ENCODE results near the gene FXYD5. TPM values are rescaled to one million over a fixed set of nuclear protein-coding genes. Genes with fewer than 3 reads are reported as not detected.

Gene FXYD5
- total RNA-seq, 3 donors from 2014 or later: 52.4 to 56.7 (median 56.2) TPM

DNA sequence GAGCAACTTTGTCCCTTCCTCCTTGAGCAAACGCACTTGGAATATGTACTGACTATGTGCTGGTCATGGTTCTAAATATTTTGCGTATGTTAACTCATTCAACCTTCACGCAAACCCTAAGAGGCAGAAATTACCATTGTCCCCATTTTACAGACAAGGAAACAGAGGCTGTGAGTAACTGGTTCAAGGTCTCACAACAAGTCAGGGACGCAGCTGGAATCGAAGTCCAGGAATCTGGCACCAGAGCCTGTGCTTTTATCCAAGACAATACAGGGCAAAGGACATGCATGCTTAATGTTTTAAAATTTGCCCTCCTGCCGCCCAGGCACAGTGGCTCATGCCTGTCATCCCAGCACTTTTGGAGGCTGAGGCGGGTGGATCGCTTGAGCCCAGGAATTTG lies 5.1 kb downstream of the FXYD5 start:
- intact Hi-C loops (cut with DNase I; ENCODE audit: low total_unique reads): loop anchor here (10.0 kb wide), 1 partner anchor 105 kb away; the partner anchor contains the start of gene USF2
- no peaks in the 10 kb centered on the region for H3K27me3 ChIP-seq
- no peak overlapping the region for H3K27ac ChIP-seq
- no peaks in the 10 kb centered on the region for H3K36me3 ChIP-seq
- TF ChIP-seq CTCF (IDR thresholded peaks at IDR 0.05) (no peak), POLR2AphosphoS5 (IDR thresholded peaks at IDR 0.05) (no peak), POLR2A (IDR thresholded peaks at IDR 0.05) (no peak)
- DNase-seq (ENCODE audit: low spot score in 2 of 2): no peak
- H3K9me3 ChIP-seq: peaks cover 8 to 13% of the 10 kb centered on the region in 2 donors
- no peaks in the 10 kb centered on the region for H3K4me1 ChIP-seq
- no peak overlapping the region for H3K4me3 ChIP-seq

DNA sequence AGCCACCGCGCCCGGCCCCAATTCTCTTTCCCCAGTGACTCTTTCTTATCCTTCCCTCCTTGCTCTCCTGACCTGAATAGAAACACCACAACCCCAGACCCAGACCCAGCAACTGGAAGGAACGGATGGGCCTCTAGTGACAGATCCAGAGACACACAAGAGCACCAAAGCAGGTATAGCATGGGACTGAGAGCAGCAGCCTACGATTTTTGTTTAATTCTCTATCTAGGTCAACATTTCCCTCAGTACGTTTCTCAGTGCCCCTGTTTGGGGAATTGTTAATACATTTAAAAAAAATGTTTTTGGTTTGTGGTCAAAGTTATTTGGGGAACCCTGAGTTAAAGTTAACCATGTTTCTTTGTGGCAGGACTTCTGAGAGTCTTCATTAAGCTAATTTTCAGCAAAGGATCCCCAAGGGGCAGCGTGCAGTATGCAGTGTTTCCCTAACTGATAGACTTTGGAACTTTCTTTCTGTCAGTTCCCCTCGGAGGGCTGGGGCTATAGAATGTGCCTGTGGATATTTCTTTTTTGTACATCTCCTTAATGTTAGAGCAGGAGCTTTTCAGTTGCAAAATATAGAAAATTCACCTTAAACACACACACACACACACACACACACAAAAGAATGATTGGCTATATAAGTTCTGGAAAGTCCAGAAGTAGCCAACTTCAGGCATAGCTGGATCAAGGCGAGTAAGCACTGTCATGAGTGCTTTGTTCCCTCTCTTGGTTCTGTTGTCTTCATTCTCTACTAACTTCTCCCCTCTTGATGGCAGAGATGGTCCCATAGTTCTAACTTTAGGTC lies 6.3 kb downstream of the FXYD5 start:
- H3K4me3 ChIP-seq: no peak overlapping the region
- TF ChIP-seq POLR2A (IDR thresholded peaks at IDR 0.05): no peak
- TF ChIP-seq CTCF (IDR thresholded peaks at IDR 0.05): no peak
- no peak for TF ChIP-seq POLR2AphosphoS5 (IDR thresholded peaks at IDR 0.05)
- H3K36me3 ChIP-seq: no peaks in the 10 kb centered on the region
- no peaks in the 10 kb centered on the region for H3K27me3 ChIP-seq
- H3K4me1 ChIP-seq: no peaks in the 10 kb centered on the region
- no peak overlapping the region for H3K27ac ChIP-seq
- peaks cover 12 to 13% of the 10 kb centered on the region in 2 donors for H3K9me3 ChIP-seq
- intact Hi-C loops (cut with DNase I; ENCODE audit: low total_unique reads): no loop called here
- DNase-seq (ENCODE audit: low spot score in 2 of 2): no peak

DNA sequence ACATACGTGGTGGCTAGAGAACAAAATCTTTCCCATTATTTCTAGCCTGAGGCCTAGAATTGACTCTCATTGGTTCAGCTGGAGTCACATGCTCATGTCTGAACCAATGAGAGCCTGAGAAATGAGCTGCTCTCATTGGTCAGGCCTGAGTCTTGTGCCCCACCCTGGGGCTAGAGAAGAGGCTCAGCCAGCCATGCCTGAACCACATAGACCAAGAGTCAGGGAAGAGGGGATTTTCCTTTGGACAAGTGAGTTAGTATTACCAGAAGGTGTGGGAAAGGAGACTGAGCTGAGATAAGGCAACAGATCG lies 6.9 kb downstream of the FXYD5 start:
- no peak for DNase-seq (ENCODE audit: low spot score in 2 of 2)

DNA sequence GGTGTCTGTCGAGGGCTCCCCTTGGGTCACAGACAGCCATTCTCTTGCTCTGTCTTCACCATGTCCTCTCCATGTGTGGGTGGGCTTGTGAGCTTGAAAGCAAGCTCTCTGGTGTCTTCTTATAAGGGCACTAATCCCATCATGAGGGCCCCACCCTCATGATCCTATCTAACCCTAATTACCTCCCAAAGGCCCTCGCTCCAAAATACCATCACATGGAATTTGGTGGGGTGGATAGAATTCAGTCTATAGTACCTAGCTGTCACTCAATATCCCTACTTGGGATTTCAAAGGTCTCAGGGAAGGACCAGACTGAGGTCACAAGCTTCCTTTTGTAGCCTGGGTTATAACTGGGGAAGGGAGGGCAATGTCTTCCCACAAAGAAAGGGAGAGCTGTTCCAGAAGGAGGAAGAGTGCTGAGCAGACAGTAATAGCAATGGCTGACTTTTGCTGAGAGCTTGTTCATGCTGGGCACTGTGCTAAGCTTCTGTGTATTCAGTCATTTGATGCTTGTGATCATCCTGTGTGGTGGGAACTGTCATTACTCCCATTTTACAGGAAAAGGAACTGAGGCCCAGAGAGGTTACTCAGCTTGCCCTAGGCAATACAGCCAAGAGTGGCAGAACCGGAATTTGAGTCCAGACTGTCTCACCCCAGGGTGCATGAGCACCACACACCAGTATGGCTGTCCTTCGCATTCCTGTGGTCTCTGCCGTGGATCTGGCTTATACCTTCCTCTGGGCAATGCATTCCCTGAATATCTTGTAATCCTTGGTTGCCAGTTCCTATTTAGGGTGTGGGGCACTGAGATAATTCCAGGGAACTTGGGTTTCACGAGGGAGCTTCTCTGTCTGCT lies 8.2 kb downstream of the FXYD5 start:
- Histone ChIP-seq H3K4me1 (no peaks in the 10 kb centered on the region), H3K4me3 (no peak overlapping the region), H3K36me3 (no peaks in the 10 kb centered on the region), H3K27ac (peak overlapping the region; percentile 12 to 18), H3K27me3 (no peaks in the 10 kb centered on the region), H3K9me3 (peaks cover 20 to 24% of the 10 kb centered on the region in 2 donors)
- DNase-seq (ENCODE audit: low spot score in 2 of 2): peak in 1 of 2 donors; percentile 75
- intact Hi-C loops (cut with DNase I; ENCODE audit: low total_unique reads): no loop called here
- TF ChIP-seq POLR2AphosphoS5 (IDR thresholded peaks at IDR 0.05) (peak in 2 of 3 donors; percentile 12 to 65), POLR2A (IDR thresholded peaks at IDR 0.05) (no peak)

More for the DNA sequence above, 6.9 kb downstream of the FXYD5 start:
- Histone ChIP-seq H3K27me3 (no peaks in the 10 kb centered on the region), H3K9me3 (peaks cover 18 to 19% of the 10 kb centered on the region in 2 donors), H3K27ac (no peak overlapping the region), H3K4me3 (no peak overlapping the region), H3K36me3 (no peaks in the 10 kb centered on the region), H3K4me1 (no peaks in the 10 kb centered on the region)
- intact Hi-C loops (cut with DNase I; ENCODE audit: low total_unique reads): no loop called here
- TF ChIP-seq POLR2A (IDR thresholded peaks at IDR 0.05): no peak
- TF ChIP-seq POLR2AphosphoS5 (IDR thresholded peaks at IDR 0.05): no peak
- TF ChIP-seq CTCF (IDR thresholded peaks at IDR 0.05): no peak

GRCh38 chr19:35164418-35164817 lies 9.9 kb downstream of the FXYD5 start:
- Histone ChIP-seq H3K27me3 (no peaks in the 10 kb centered on the region), H3K36me3 (no peaks in the 10 kb centered on the region), H3K27ac (no peak overlapping the region), H3K4me3 (no peak overlapping the region), H3K9me3 (peaks cover 20 to 24% of the 10 kb centered on the region in 2 donors), H3K4me1 (no peaks in the 10 kb centered on the region)
- TF ChIP-seq CTCF (IDR thresholded peaks at IDR 0.05): no peak
- TF ChIP-seq POLR2A (IDR thresholded peaks at IDR 0.05): no peak
- TF ChIP-seq POLR2AphosphoS5 (IDR thresholded peaks at IDR 0.05): no peak
- intact Hi-C loops (cut with DNase I; ENCODE audit: low total_unique reads): no loop called here
- no peak for DNase-seq (ENCODE audit: low spot score in 2 of 2)
